WTC11 (cell line): ENCODE measurements around the gene TFF1. TPM values are rescaled to one million over a fixed set of nuclear protein-coding genes. Genes with fewer than 3 reads are reported as not detected.

Experiments
- ATAC-seq: fragments of 200-7000 bp; cut with Tn5 transposase; 2 replicates; pipeline ENCODE4 v1.10.0; 2021; ENCODE audit warnings: mild to moderate bottlenecking, moderate library complexity
- CTCF ChIA-PET: fragments of 300-600 bp; sonication (Branson Sonifier 250); formaldehyde crosslinking; loops from one replicate; lab custom pipeline; 2021; ENCODE audit warnings: antibody characterized with exemption; lab: Charles Lee
- POLR2A ChIA-PET: fragments of 350-600 bp; sonication (Branson Sonifier 250); formaldehyde crosslinking; loops from one replicate; lab custom pipeline; 2021; ENCODE audit warnings: antibody characterized with exemption; lab: Charles Lee
- DNase-seq: peaks from one replicate; pipeline ENCODE4 v3.0.0; 2021; ENCODE audit warnings: low spot score
- H3K27ac Mint-ChIP-seq: 2 replicates; pipeline ENCODE4 v1.8.0; 2021; ENCODE audit warnings: mixed read lengths
- H3K27me3 Mint-ChIP-seq: 2 replicates; pipeline ENCODE4 v1.8.0; 2021; ENCODE audit warnings: low read depth, mild to moderate bottlenecking, moderate library complexity, mixed read lengths
- H3K36me3 Mint-ChIP-seq: 2 replicates; pipeline ENCODE4 v1.8.0; 2021; ENCODE audit warnings: mixed read lengths
- H3K4me1 Mint-ChIP-seq: 2 replicates; pipeline ENCODE4 v1.8.0; 2022; ENCODE audit warnings: mixed read lengths
- H3K4me3 Mint-ChIP-seq: 2 replicates; pipeline ENCODE4 v1.8.0; 2021; ENCODE audit warnings: mild to moderate bottlenecking, moderate library complexity, mixed read lengths
- H3K9me3 Mint-ChIP-seq: 2 replicates; pipeline ENCODE4 v1.8.0; 2021; ENCODE audit warnings: mixed read lengths
- ATF3 ChIP-seq: sonication (generic); formaldehyde crosslinking; conservative IDR thresholded peaks from 2 replicates; pipeline ENCODE4 v1.8.1; 2022; ENCODE audit warnings: mild to moderate bottlenecking, missing genetic modification reagents
- E2F5 ChIP-seq: sonication (generic); formaldehyde crosslinking; IDR thresholded peaks from 2 replicates; pipeline ENCODE4 v1.8.1; 2022; ENCODE audit warnings: mild to moderate bottlenecking, moderate library complexity, missing genetic modification reagents
- GRHL2 ChIP-seq: fragments of 250-450 bp; sonication (Bioruptor Pico); IDR thresholded peaks from 2 replicates; pipeline ENCODE4 v1.8.0; 2022; ENCODE audit warnings: mild to moderate bottlenecking, moderate library complexity; ENCODE audit not compliant: insufficient replicate concordance, severe bottlenecking
- GTF2I ChIP-seq: fragments of 250-450 bp; sonication (Bioruptor Pico); conservative IDR thresholded peaks from 2 replicates; pipeline ENCODE4 v1.4.0; 2021; ENCODE audit warnings: mild to moderate bottlenecking
- HMGXB4 ChIP-seq: sonication (generic); formaldehyde crosslinking; IDR thresholded peaks from 2 replicates; pipeline ENCODE4 v1.8.1; 2023; ENCODE audit warnings: mild to moderate bottlenecking, moderate library complexity, missing genetic modification reagents
- IRF1 ChIP-seq: sonication (generic); formaldehyde crosslinking; IDR thresholded peaks from 2 replicates; pipeline ENCODE4 v1.8.0; 2023; ENCODE audit warnings: missing genetic modification reagents
- JUN ChIP-seq: sonication (generic); formaldehyde crosslinking; IDR thresholded peaks from 2 replicates; pipeline ENCODE4 v1.8.0; 2023; ENCODE audit warnings: mild to moderate bottlenecking, missing genetic modification reagents
- NFATC4 ChIP-seq: fragments of 250-450 bp; sonication (Bioruptor Pico); IDR thresholded peaks from 2 replicates; pipeline ENCODE4 v1.9.0; 2021; ENCODE audit warnings: mild to moderate bottlenecking
- RELA ChIP-seq: sonication (generic); formaldehyde crosslinking; IDR thresholded peaks from 2 replicates; pipeline ENCODE4 v1.8.1; 2022; ENCODE audit warnings: missing genetic modification reagents, mild to moderate bottlenecking, borderline replicate concordance
- USF2 ChIP-seq: sonication (generic); formaldehyde crosslinking; IDR thresholded peaks from 2 replicates; pipeline ENCODE4 v1.8.1; 2023; ENCODE audit warnings: mild to moderate bottlenecking, missing genetic modification reagents, moderate library complexity
- ZBTB43 ChIP-seq: sonication (generic); formaldehyde crosslinking; IDR thresholded peaks from 2 replicates; pipeline ENCODE4 v1.8.1; 2023; ENCODE audit warnings: mild to moderate bottlenecking, missing genetic modification reagents
- ZNF263 ChIP-seq: sonication (generic); formaldehyde crosslinking; IDR thresholded peaks from 2 replicates; pipeline ENCODE4 v1.8.1; 2022; ENCODE audit warnings: low read depth, mild to moderate bottlenecking, moderate library complexity, missing genetic modification reagents
- total RNA-seq: library from RNA; stranded (reverse); gene quantifications from 3 replicates; pipeline ENCODE4 v1.2.3, GENCODE V29; 2021
- TF ChIP-seq, protein P1 (sequence below): sonication (generic); formaldehyde crosslinking; IDR thresholded peaks from 2 replicates; pipeline ENCODE4 v1.8.0; 2022; ENCODE audit warnings: mild to moderate bottlenecking, missing genetic modification reagents
- TF ChIP-seq, protein P2 (sequence below): sonication (generic); formaldehyde crosslinking; conservative IDR thresholded peaks from 2 replicates; pipeline ENCODE4 v1.8.1; 2023; ENCODE audit warnings: mild to moderate bottlenecking, low read depth, missing genetic modification reagents, moderate library complexity
- TF ChIP-seq, protein P3 (sequence below): sonication (generic); formaldehyde crosslinking; IDR thresholded peaks from 2 replicates; pipeline ENCODE4 v1.8.0; 2022; ENCODE audit warnings: mild to moderate bottlenecking, missing genetic modification reagents

Gene TFF1
- total RNA-seq, 1 experiment from 2014 or later, result 0.81 TPM

DNA sequence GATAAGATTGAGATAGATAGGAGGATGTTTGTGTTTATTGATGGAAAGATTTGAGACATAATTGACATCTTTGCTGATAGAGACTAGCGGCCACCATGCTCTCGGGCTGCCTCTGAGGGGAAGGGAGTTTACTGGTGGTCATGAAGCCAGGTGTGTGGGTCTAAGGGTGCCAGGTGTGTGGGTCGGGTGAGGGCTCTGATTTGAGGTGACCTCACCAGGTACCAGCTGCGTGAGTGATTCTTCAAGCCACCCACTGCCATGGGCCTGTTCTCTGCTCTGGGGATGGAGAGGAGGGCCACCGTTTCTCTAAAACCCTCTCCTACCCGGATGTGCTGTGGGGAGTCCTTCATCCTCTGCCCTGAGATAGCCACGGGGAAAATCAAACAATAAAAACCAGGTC is 40.5 kb upstream of the TFF1 start:
- DNase-seq (no peak), ATAC-seq (no peak)
- no peak overlapping the region for H3K27ac Mint-ChIP-seq
- ChIA-PET POLR2A (no interaction called here), CTCF (no interaction called here)
- TF ChIP-seq, protein P1, sequence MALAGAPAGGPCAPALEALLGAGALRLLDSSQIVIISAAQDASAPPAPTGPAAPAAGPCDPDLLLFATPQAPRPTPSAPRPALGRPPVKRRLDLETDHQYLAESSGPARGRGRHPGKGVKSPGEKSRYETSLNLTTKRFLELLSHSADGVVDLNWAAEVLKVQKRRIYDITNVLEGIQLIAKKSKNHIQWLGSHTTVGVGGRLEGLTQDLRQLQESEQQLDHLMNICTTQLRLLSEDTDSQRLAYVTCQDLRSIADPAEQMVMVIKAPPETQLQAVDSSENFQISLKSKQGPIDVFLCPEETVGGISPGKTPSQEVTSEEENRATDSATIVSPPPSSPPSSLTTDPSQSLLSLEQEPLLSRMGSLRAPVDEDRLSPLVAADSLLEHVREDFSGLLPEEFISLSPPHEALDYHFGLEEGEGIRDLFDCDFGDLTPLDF (CRISPR knock-in tag), result no peak
- TF ChIP-seq, protein P2, sequence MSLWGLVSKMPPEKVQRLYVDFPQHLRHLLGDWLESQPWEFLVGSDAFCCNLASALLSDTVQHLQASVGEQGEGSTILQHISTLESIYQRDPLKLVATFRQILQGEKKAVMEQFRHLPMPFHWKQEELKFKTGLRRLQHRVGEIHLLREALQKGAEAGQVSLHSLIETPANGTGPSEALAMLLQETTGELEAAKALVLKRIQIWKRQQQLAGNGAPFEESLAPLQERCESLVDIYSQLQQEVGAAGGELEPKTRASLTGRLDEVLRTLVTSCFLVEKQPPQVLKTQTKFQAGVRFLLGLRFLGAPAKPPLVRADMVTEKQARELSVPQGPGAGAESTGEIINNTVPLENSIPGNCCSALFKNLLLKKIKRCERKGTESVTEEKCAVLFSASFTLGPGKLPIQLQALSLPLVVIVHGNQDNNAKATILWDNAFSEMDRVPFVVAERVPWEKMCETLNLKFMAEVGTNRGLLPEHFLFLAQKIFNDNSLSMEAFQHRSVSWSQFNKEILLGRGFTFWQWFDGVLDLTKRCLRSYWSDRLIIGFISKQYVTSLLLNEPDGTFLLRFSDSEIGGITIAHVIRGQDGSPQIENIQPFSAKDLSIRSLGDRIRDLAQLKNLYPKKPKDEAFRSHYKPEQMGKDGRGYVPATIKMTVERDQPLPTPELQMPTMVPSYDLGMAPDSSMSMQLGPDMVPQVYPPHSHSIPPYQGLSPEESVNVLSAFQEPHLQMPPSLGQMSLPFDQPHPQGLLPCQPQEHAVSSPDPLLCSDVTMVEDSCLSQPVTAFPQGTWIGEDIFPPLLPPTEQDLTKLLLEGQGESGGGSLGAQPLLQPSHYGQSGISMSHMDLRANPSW (CRISPR knock-in tag), result no peak
- TF ChIP-seq JUN (CRISPR knock-in tag), result no peak
- H3K4me3 Mint-ChIP-seq, result no peak overlapping the region
- 0 out of 2 replicates have a peak, but pooled peaks cover 2% of the 10 kb centered on the region for H3K27me3 Mint-ChIP-seq
- H3K36me3 Mint-ChIP-seq, result peaks cover 2% of the 10 kb centered on the region
- no peaks in the 10 kb centered on the region for H3K4me1 Mint-ChIP-seq
- H3K9me3 Mint-ChIP-seq, result peaks cover 4% of the 10 kb centered on the region

DNA sequence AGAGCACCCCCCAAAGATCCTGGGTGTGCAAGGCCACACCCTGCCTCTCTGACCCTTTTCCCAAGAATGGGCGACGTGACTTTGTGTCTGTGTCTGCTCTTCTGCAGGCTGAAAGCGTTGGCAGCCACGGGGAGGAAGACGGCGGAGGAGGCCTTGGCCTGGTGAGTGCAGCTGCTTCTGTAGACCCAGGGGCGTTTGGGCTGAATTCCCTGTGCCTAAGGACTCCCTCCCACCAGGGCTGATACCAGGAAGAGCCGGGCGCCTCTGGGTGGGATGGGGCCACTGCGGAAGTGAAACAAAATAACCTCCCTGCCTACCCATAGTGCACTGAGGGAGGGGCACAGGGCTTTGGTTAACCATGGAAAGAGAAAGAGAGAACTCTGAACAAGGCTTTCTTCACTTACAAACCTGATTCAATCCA is 39.9 kb upstream of the TFF1 start:
- TF ChIP-seq RELA (CRISPR knock-in tag) (no peak), ZBTB43 (CRISPR knock-in tag) (no peak), IRF1 (CRISPR knock-in tag) (no peak), NFATC4 (CRISPR knock-in tag) (no peak), GTF2I (CRISPR knock-in tag) (no peak), E2F5 (CRISPR knock-in tag) (no peak)
- TF ChIP-seq, protein P1 (CRISPR knock-in tag), result no peak
- no peaks in the 10 kb centered on the region for H3K4me1 Mint-ChIP-seq
- 0 out of 2 replicates have a peak, but pooled peaks cover 3% of the 10 kb centered on the region for H3K27me3 Mint-ChIP-seq
- ChIA-PET POLR2A (no interaction called here), CTCF (interaction anchor here (0.6 kb wide), 1 partner anchor 36 kb away, joined by 7 read pairs; no protein-coding TSS in a partner anchor)
- ATAC-seq, result no peak
- peaks cover 7% of the 10 kb centered on the region for H3K36me3 Mint-ChIP-seq
- no peak overlapping the region for H3K4me3 Mint-ChIP-seq
- H3K27ac Mint-ChIP-seq, result no peak overlapping the region
- H3K9me3 Mint-ChIP-seq, result peaks cover 10% of the 10 kb centered on the region
- no peak for DNase-seq

DNA sequence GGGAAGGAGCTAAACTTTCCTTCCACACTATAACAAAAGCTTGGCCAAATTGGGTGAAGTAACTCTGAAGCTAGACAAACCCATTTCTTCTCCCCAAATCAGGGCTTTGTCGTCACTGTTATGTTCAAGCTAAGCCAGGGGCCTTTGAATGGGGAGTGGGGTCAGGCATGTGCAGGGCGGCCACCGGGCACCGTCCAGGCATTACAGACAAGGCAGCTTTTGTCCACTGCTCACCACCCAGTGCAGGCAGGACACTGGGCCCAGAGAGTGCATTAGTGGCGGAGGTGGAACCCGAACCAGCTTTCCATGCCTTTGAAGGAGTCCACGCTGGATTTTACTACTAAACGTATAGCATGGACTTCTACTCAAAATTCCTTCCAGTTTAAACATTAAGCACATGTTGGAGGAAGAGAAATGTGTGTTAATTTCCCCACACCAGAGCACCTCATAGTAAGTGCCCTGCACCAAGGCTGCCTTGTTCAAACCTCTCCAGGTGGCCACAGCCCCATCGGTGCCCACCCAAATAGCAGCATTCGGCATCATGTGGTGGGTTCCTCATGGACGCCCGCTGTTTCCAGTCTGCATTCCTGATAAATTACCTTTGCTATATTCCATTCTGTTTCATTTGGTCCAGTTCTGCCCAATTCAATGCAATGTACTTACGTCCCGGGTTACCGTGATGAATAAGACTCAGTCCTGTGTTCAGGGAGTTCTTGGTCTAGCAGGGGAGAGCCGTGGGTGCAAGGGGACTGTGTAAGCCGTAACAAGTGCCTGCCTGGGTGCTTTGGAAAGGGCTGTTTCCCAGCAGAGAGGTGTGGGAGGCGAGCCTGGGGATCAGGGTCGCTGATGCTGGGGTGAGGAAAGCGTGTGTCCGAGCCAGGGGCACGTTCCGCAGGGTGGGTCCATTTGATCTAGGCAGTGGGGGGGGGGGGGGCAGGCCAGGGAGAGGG is 39.0 kb upstream of the TFF1 start:
- Mint-ChIP-seq H3K4me3 (no peak overlapping the region), H3K36me3 (peaks cover 7% of the 10 kb centered on the region), H3K27me3 (0 out of 2 replicates have a peak, but pooled peaks cover 3% of the 10 kb centered on the region), H3K4me1 (no peaks in the 10 kb centered on the region), H3K27ac (no peak overlapping the region), H3K9me3 (peaks cover 10% of the 10 kb centered on the region)
- CTCF ChIA-PET, result interaction anchor here (0.6 to 1.6 kb wide), 3 partner anchors 11 to 96 kb away, joined by 4 to 7 read pairs (median 7); no protein-coding TSS in a partner anchor
- ATAC-seq (no peak), DNase-seq (no peak)
- no peak for TF ChIP-seq ZNF263 (CRISPR knock-in tag)
- TF ChIP-seq USF2 (CRISPR knock-in tag), result no peak
- no peak for TF ChIP-seq ATF3 (CRISPR knock-in tag)
- TF ChIP-seq, protein P3, sequence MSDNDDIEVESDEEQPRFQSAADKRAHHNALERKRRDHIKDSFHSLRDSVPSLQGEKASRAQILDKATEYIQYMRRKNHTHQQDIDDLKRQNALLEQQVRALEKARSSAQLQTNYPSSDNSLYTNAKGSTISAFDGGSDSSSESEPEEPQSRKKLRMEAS (CRISPR knock-in tag), result no peak
- TF ChIP-seq NFATC4 (CRISPR knock-in tag), result no peak
- no peak for TF ChIP-seq HMGXB4 (CRISPR knock-in tag)
- no peak for TF ChIP-seq GRHL2 (CRISPR knock-in tag)
- no peak for TF ChIP-seq RELA (CRISPR knock-in tag)
- POLR2A ChIA-PET, result no interaction called here
